HepG2 (cell line): Measurements from ENCODE around the gene LEMD1. TPM values are rescaled to one million over a fixed set of nuclear protein-coding genes. Genes with fewer than 3 reads are reported as not detected.
"Not testable (repeated sequence)": the region's sequence is repeated elsewhere in the genome, so short reads cannot be mapped to it uniquely, and the experiment has no call there.

Source experiments
- ATAC-seq: fragments of 200-7000 bp; cut with Tn5 transposase; 3 replicates; pipeline ENCODE4 v1.9.1; 2020; ENCODE audit warnings: mild to moderate bottlenecking, moderate library complexity
- BruUV-seq: library from RNA; stranded (reverse); fragments of 400-500 nt; replicated peaks from 2 replicates; lab custom pipeline; 2021; lab: Mats Ljungman, UMichigan
- CTCF ChIA-PET: fragments of 300-600 bp; formaldehyde crosslinking; extraction: SDS; loops from one replicate; lab custom pipeline; 2021; ENCODE audit warnings: low total read pairs, inconsistent platforms, low intra/inter-chr PET ratio; lab: Yijun Ruan, JAX
- POLR2A ChIA-PET: fragments of 350-600 bp; sonication (Branson Sonifier 250); formaldehyde crosslinking; loops from one replicate; lab custom pipeline; 2020; ENCODE audit warnings: antibody characterized with exemption, inconsistent platforms; lab: Yijun Ruan, JAX
- DNase-seq: peaks from one replicate; pipeline ENCODE4 v3.0.0-alpha.2; 2015; ENCODE audit warnings: low spot score
- FAIRE-seq: peaks from 3 replicates; lab custom pipeline; 2011; peaks lifted over from hg19 to GRCh38; lab: Jason Lieb, UNC
- H2AFZ ChIP-seq: one replicate; pipeline ENCODE4 v1.6.1; 2011; ENCODE audit warnings: low read length, inconsistent platforms
- H3K27ac ChIP-seq: fragments of 300-600 bp; 3 replicates; pipeline ENCODE4 v1.8.0; 2011; ENCODE audit warnings: mixed run types, mild to moderate bottlenecking, mixed read lengths, low read length, inconsistent platforms; ENCODE audit not compliant: insufficient read depth; ENCODE audit errors: extremely low read length
- H3K27me3 ChIP-seq, 2 experiments: fragments of 200-600 bp in 1 of 2; 2 replicates in 1 of 2; 3 replicates in 1 of 2; pipeline versions ENCODE4 v1.6.0 to v1.8.0; 2011; ENCODE audit warnings: low read length in 2 of 2, mild to moderate bottlenecking in 2 of 2, moderate library complexity in 2 of 2, inconsistent platforms in 1 of 2; ENCODE audit not compliant: insufficient read depth in 2 of 2, control insufficient read depth in 1 of 2
- H3K36me3 ChIP-seq, 2 experiments: fragments of 200-600 bp in 1 of 2; replicated peaks in 1 of 2; 2 replicates in 1 of 2; 3 replicates in 1 of 2; pipeline versions ENCODE4 v1.5.1 to v1.8.0; 2011; ENCODE audit warnings: low read length in 2 of 2, inconsistent platforms in 1 of 2; ENCODE audit not compliant: insufficient read depth in 2 of 2, control insufficient read depth in 1 of 2
- H3K4me1 ChIP-seq: 2 replicates; pipeline ENCODE4 v1.5.1; 2012; ENCODE audit warnings: low read length, inconsistent platforms; ENCODE audit not compliant: insufficient read depth
- H3K4me2 ChIP-seq: 2 replicates; pipeline ENCODE4 v1.6.0; 2011; ENCODE audit warnings: low read depth, low read length, inconsistent platforms
- H3K4me3 ChIP-seq, 3 experiments: fragments of 200-600 bp in 1 of 3; sonication (generic), shearing (Covaris generic) in 1 of 3; replicated peaks in 1 of 3; 2 replicates each; pipeline ENCODE4 v1.5.1; 2011 to 2016; ENCODE audit warnings: low read length in 3 of 3, inconsistent platforms in 2 of 3, low read depth in 2 of 3, mild to moderate bottlenecking in 2 of 3, control low read depth in 1 of 3, mixed read lengths in 1 of 3; ENCODE audit not compliant: insufficient read depth in 1 of 3
- H3K79me2 ChIP-seq: one replicate; pipeline ENCODE4 v1.6.1; 2011; ENCODE audit warnings: low read length, inconsistent platforms; ENCODE audit not compliant: insufficient read depth
- H3K9ac ChIP-seq: 2 replicates; pipeline ENCODE4 v1.6.0; 2011; ENCODE audit warnings: mild to moderate bottlenecking, low read depth, low read length, inconsistent platforms; ENCODE audit not compliant: insufficient read depth
- H3K9me3 ChIP-seq: 2 replicates; pipeline ENCODE4 v1.5.1; 2012; ENCODE audit warnings: mild to moderate bottlenecking, low read length
- H4K20me1 ChIP-seq: 2 replicates; pipeline ENCODE4 v1.6.0; 2011; ENCODE audit warnings: inconsistent platforms, mild to moderate bottlenecking, low read length, moderate library complexity; ENCODE audit not compliant: insufficient read depth
- ARHGAP35 ChIP-seq: sonication (generic); formaldehyde crosslinking; IDR thresholded peaks from 2 replicates; pipeline ENCODE4 v1.9.0; 2022; ENCODE audit warnings: mild to moderate bottlenecking, inconsistent platforms, moderate library complexity, missing genetic modification reagents, borderline replicate concordance
- HIVEP1 ChIP-seq: sonication (generic); formaldehyde crosslinking; IDR thresholded peaks from 2 replicates; pipeline ENCODE4 v1.4.0; 2020; ENCODE audit warnings: mild to moderate bottlenecking, missing genetic modification reagents
- NCOR1 ChIP-seq: fragments of 200-600 bp; sonication (generic); IDR thresholded peaks from 2 replicates; pipeline ENCODE4 v1.7.0; 2017; ENCODE audit warnings: antibody characterized with exemption, low read length, borderline replicate concordance
- SP1 ChIP-seq, 2 experiments: fragments of 450-650 bp in 1 of 2; sonication (generic) in 1 of 2; formaldehyde crosslinking in 1 of 2; IDR thresholded peaks; 2 replicates each; pipeline versions ENCODE4 v1.4.0 to v1.6.1; 2016 to 2020; ENCODE audit warnings: missing genetic modification reagents in 1 of 2
- SP5 ChIP-seq: IDR thresholded peaks from 2 replicates; pipeline ENCODE4 v1.6.1; 2016; ENCODE audit warnings: low read depth, borderline replicate concordance
- TBX2 ChIP-seq: sonication (generic); formaldehyde crosslinking; IDR thresholded peaks from 2 replicates; pipeline ENCODE4 v1.5.0; 2020; ENCODE audit warnings: missing genetic modification reagents, mild to moderate bottlenecking, borderline replicate concordance
- THAP7 ChIP-seq: sonication (generic); formaldehyde crosslinking; IDR thresholded peaks from 2 replicates; pipeline ENCODE4 v1.8.1; 2023; ENCODE audit warnings: mild to moderate bottlenecking, missing genetic modification reagents
- TOE1 ChIP-seq: sonication (generic); formaldehyde crosslinking; IDR thresholded peaks from 2 replicates; pipeline ENCODE4 v1.4.0; 2020; ENCODE audit warnings: mild to moderate bottlenecking, missing genetic modification reagents
- ZIK1 ChIP-seq: sonication (generic); formaldehyde crosslinking; IDR thresholded peaks from 2 replicates; pipeline ENCODE4 v1.5.0; 2020; ENCODE audit warnings: mild to moderate bottlenecking, low read depth, missing genetic modification reagents, borderline replicate concordance
- ZNF225 ChIP-seq: sonication (generic); formaldehyde crosslinking; IDR thresholded peaks from 2 replicates; pipeline ENCODE4 v1.4.0; 2020; ENCODE audit warnings: mild to moderate bottlenecking, missing genetic modification reagents
- ZNF710 ChIP-seq: sonication (generic); formaldehyde crosslinking; IDR thresholded peaks from 2 replicates; pipeline ENCODE4 v1.5.0; 2020; ENCODE audit warnings: mild to moderate bottlenecking, missing genetic modification reagents, borderline replicate concordance
- ZSCAN5A ChIP-seq: sonication (generic); formaldehyde crosslinking; IDR thresholded peaks from 2 replicates; pipeline ENCODE4 v1.8.0; 2022; ENCODE audit warnings: mild to moderate bottlenecking, missing genetic modification reagents, borderline replicate concordance
- WGBS: methylation state at CpG from one replicate; pipeline ENCODE4 v1.1.6; 2017; ENCODE audit warnings: low lambda C conversion rate; 5-methylcytosine and 5-hydroxymethylcytosine counted together
- in situ Hi-C: cut with HindIII; loops from 2 replicates; pipeline ENCODE4 v1.10.0; 2017; ENCODE audit warnings: low pct_unique_long_range_greater_than_20kb; ENCODE audit not compliant: extremely low pct_ligation_motif_present
- intact Hi-C: fragments of 100-400 bp; cut with micrococcal nuclease; formaldehyde crosslinking; loops from one replicate; pipeline ENCODE4 v1.10.0; 2022; ENCODE audit not compliant: unreplicated experiment
- polyA plus RNA-seq, 8 experiments: library from polyadenylated mRNA; depleted of rRNA in 3 of 8; stranded (reverse) in 7 of 8; unstranded in 1 of 8; fragments of >200 nt; fragmentation: Illumina TruSeq in 4 of 8; extraction: Trizol in 4 of 8; gene quantifications; 2 replicates each; pipeline versions ENCODE4 v1.2.1 to v1.2.3, GENCODE V29; 2011 to 2016; ENCODE audit warnings: low read depth in 4 of 8, missing spikeins in 1 of 8, mixed read lengths in 1 of 8; ENCODE audit not compliant: insufficient read depth in 1 of 8
- total RNA-seq, 5 experiments: library from RNA; depleted of rRNA; stranded (reverse); fragments of >200 nt; fragmentation: Illumina TruSeq; extraction: Trizol; gene quantifications; 2 replicates each; pipeline ENCODE4 v1.2.3, GENCODE V29; 2016; ENCODE audit warnings: low read depth in 1 of 5

Gene LEMD1
- total and polyA plus RNA-seq, 2 of the 13 experiments (the other 11 are each of a cell fraction or from before 2014, with no cell fraction given): 1.4 to 2.3 TPM

GRCh38 chr1:205404484-205404883 is 17.4 kb downstream of the LEMD1 start:
- WGBS: 9% methylated on average over 3 of the region's 3 CpGs
- DNase-seq, H3K36me3 ChIP-seq, intact Hi-C loops, POLR2A ChIA-PET, H4K20me1 ChIP-seq, FAIRE-seq, H3K27ac ChIP-seq, H2AFZ ChIP-seq, H3K9ac ChIP-seq, H3K4me2 ChIP-seq, H3K79me2 ChIP-seq, H3K9me3 ChIP-seq, H3K4me3 ChIP-seq, H3K27me3 ChIP-seq, H3K4me1 ChIP-seq, ATAC-seq, BruUV-seq, in situ Hi-C loops, CTCF ChIA-PET: not testable (repeated sequence)

GRCh38 chr1:205398586-205398985 is 23.3 kb downstream of the LEMD1 start:
- H3K79me2 ChIP-seq: no peaks in the 10 kb centered on the region
- ATAC-seq (no peak), FAIRE-seq (no peak), DNase-seq (no peak)
- H3K36me3 ChIP-seq: no peaks in the 10 kb centered on the region
- H3K27ac ChIP-seq: no peak overlapping the region
- no TSS peak for BruUV-seq
- H2AFZ ChIP-seq: no peak overlapping the region
- intact Hi-C loops: no loop called here
- no peak overlapping the region for H3K4me2 ChIP-seq
- ChIA-PET POLR2A (no interaction called here), CTCF (interaction anchor here (2.8 to 3.3 kb wide), 2 partner anchors 87 to 126 kb away, joined by 21 to 51 read pairs; no protein-coding TSS in a partner anchor)
- no peaks in the 10 kb centered on the region for H4K20me1 ChIP-seq
- no peaks in the 10 kb centered on the region for H3K9me3 ChIP-seq
- peaks cover 12% of the 10 kb centered on the region for H3K4me1 ChIP-seq
- H3K27me3 ChIP-seq: no peaks in the 10 kb centered on the region; a peak in 1 of 5 replicates
- 65% methylated on average over 4 of the region's 4 CpGs for WGBS
- no peak overlapping the region for H3K4me3 ChIP-seq
- in situ Hi-C loops: loop anchor here (5.0 kb wide), 2 partner anchors 89 to 124 kb away; no protein-coding TSS in a partner anchor
- no peak overlapping the region for H3K9ac ChIP-seq
- no peak for TF ChIP-seq ZIK1 (CRISPR knock-in tag)
- TF ChIP-seq NCOR1: no peak
- TF ChIP-seq SP5 (CRISPR knock-in tag): no peak
- TF ChIP-seq TBX2 (CRISPR knock-in tag): no peak
- no peak for TF ChIP-seq THAP7 (CRISPR knock-in tag)
- no peak for TF ChIP-seq ZSCAN5A (CRISPR knock-in tag)
- no peak for TF ChIP-seq TOE1
- no peak for TF ChIP-seq SP1 (IDR thresholded peaks at IDR 0.05)
- TF ChIP-seq SP1 (CRISPR knock-in tag; IDR thresholded peaks at IDR 0.05): no peak
- no peak for TF ChIP-seq ARHGAP35
- TF ChIP-seq HIVEP1: no peak
- TF ChIP-seq ZNF710 (CRISPR knock-in tag): no peak
- TF ChIP-seq ZNF225 (CRISPR knock-in tag): no peak
